Neural progenitor cell (in vitro differentiated cells): ENCODE measurements around the gene LMNB1. TPM values are rescaled to one million over a fixed set of nuclear protein-coding genes. Genes with fewer than 3 reads are reported as not detected.

Source experiments
- DNase-seq: peaks from one replicate; pipeline ENCODE4 v3.0.0-alpha.2; 2016; ENCODE audit warnings: low spot score
- H2AFZ ChIP-seq: fragments of 200-600 bp; sonication (generic); replicated peaks from 2 replicates; pipeline ENCODE4 v1.6.1; 2016; ENCODE audit warnings: antibody characterized with exemption
- H3F3A ChIP-seq: fragments of 200-600 bp; sonication (generic); 2 replicates; pipeline ENCODE4 v1.6.1; 2016; ENCODE audit warnings: antibody characterized with exemption, low read depth
- H3K27ac ChIP-seq: fragments of 200-600 bp; sonication (generic); 2 replicates; pipeline ENCODE4 v1.5.1; 2016; ENCODE audit warnings: mild to moderate bottlenecking
- H3K27me3 ChIP-seq: fragments of 200-600 bp; sonication (generic); 2 replicates; pipeline ENCODE4 v1.6.1; 2016; ENCODE audit warnings: mild to moderate bottlenecking, moderate library complexity
- H3K36me3 ChIP-seq: fragments of 200-600 bp; sonication (generic); 2 replicates; pipeline ENCODE4 v1.5.1; 2016
- H3K4me1 ChIP-seq: fragments of 200-600 bp; sonication (generic); 2 replicates; pipeline ENCODE4 v1.6.1; 2016; ENCODE audit warnings: mixed run types
- H3K4me2 ChIP-seq: fragments of 200-600 bp; sonication (generic); 2 replicates; pipeline ENCODE4 v1.6.1; 2016
- H3K4me3 ChIP-seq: fragments of 200-600 bp; sonication (generic); 2 replicates; pipeline ENCODE4 v1.5.1; 2016
- H3K79me2 ChIP-seq: fragments of 200-600 bp; sonication (generic); 2 replicates; pipeline ENCODE4 v1.6.1; 2016; ENCODE audit warnings: low read depth
- H3K9ac ChIP-seq: fragments of 200-600 bp; sonication (generic); 2 replicates; pipeline ENCODE4 v1.6.1; 2016
- H3K9me3 ChIP-seq: fragments of 200-600 bp; sonication (generic); 2 replicates; pipeline ENCODE4 v1.5.1; 2016; ENCODE audit warnings: low read depth
- H4K20me1 ChIP-seq: fragments of 200-600 bp; sonication (generic); 2 replicates; pipeline ENCODE4 v1.6.1; 2016; ENCODE audit warnings: low read depth
- H3K27ac Mint-ChIP-seq: 3 replicates; pipeline ENCODE4 v1.8.0; 2021; ENCODE audit warnings: mixed read lengths
- H3K27me3 Mint-ChIP-seq: 2 replicates; pipeline ENCODE4 v1.8.0; 2022; ENCODE audit warnings: low read depth, mild to moderate bottlenecking, inconsistent platforms, moderate library complexity, mixed read lengths; ENCODE audit not compliant: insufficient read depth
- H3K36me3 Mint-ChIP-seq: 3 replicates; pipeline ENCODE4 v1.8.0; 2021; ENCODE audit warnings: mixed read lengths
- H3K4me1 Mint-ChIP-seq: 3 replicates; pipeline ENCODE4 v1.8.0; 2021; ENCODE audit warnings: mixed read lengths
- H3K4me3 Mint-ChIP-seq: 3 replicates; pipeline ENCODE4 v1.8.0; 2021; ENCODE audit warnings: mild to moderate bottlenecking, moderate library complexity, mixed read lengths
- H3K9me3 Mint-ChIP-seq: 3 replicates; pipeline ENCODE4 v1.8.0; 2020; ENCODE audit warnings: mixed read lengths
- EZH2 ChIP-seq: fragments of 200-600 bp; sonication (generic); IDR thresholded peaks from 2 replicates; pipeline ENCODE4 v1.6.1; 2017; ENCODE audit warnings: antibody characterized with exemption, mild to moderate bottlenecking, moderate library complexity
- EZH2phosphoT487 ChIP-seq: fragments of 200-600 bp; sonication (generic); IDR thresholded peaks from 2 replicates; pipeline ENCODE4 v1.6.1; 2017; ENCODE audit warnings: antibody characterized with exemption
- total RNA-seq: library from RNA; depleted of rRNA; stranded (reverse); fragments of >200 nt; gene quantifications from 2 replicates; pipeline ENCODE4 v1.2.3, GENCODE V29; 2015; ENCODE audit warnings: low replicate concordance
- TF ChIP-seq, protein P1 (sequence below): fragments of 200-600 bp; sonication (generic); IDR thresholded peaks from 2 replicates; pipeline ENCODE4 v1.5.1; 2017; ENCODE audit warnings: antibody characterized with exemption, mild to moderate bottlenecking

LMNB1 gene
- total RNA-seq, 1 donor from 2014 or later: 245 TPM

DNA sequence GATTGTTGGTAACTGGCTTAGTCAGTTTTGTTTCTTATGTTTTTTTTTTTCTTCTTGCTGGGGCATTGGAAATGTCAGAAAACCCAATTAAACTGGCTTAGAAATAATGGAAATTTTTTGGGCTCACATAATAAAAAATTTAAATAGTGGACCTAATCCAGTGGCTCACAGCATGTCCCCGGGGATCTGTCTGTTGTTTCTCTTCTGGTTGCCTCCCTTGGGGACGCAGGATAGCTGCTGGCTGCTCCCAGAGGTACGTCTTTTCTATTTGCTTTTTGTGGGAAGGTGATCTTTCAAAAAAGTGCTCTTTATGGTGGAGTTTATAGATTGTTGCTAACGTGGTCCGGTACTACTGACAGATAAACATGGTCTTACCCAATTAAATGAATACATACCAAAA is 52.2 kb downstream of the LMNB1 start:
- Histone ChIP-seq H3K4me2 (no peak overlapping the region), H4K20me1 (peaks cover 10% of the 10 kb centered on the region), H3K36me3 (peaks cover 40% of the 10 kb centered on the region), H3K9me3 (no peaks in the 10 kb centered on the region), H3K79me2 (peaks cover 55% of the 10 kb centered on the region), H3K27ac (no peak overlapping the region), H3K9ac (no peak overlapping the region), H2AFZ (no peak overlapping the region), H3K4me3 (no peak overlapping the region), H3K27me3 (no peaks in the 10 kb centered on the region), H3K4me1 (no peaks in the 10 kb centered on the region), H3F3A (peaks cover 10% of the 10 kb centered on the region)
- peaks cover 58% of the 10 kb centered on the region for H3K36me3 Mint-ChIP-seq
- no peak for DNase-seq
- no peaks in the 10 kb centered on the region for H3K9me3 Mint-ChIP-seq
- TF ChIP-seq EZH2phosphoT487 (no peak), EZH2 (no peak)
- TF ChIP-seq, protein P1, sequence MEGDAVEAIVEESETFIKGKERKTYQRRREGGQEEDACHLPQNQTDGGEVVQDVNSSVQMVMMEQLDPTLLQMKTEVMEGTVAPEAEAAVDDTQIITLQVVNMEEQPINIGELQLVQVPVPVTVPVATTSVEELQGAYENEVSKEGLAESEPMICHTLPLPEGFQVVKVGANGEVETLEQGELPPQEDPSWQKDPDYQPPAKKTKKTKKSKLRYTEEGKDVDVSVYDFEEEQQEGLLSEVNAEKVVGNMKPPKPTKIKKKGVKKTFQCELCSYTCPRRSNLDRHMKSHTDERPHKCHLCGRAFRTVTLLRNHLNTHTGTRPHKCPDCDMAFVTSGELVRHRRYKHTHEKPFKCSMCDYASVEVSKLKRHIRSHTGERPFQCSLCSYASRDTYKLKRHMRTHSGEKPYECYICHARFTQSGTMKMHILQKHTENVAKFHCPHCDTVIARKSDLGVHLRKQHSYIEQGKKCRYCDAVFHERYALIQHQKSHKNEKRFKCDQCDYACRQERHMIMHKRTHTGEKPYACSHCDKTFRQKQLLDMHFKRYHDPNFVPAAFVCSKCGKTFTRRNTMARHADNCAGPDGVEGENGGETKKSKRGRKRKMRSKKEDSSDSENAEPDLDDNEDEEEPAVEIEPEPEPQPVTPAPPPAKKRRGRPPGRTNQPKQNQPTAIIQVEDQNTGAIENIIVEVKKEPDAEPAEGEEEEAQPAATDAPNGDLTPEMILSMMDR: no peak
- no peaks in the 10 kb centered on the region for H3K4me1 Mint-ChIP-seq
- no peak overlapping the region for H3K4me3 Mint-ChIP-seq
- no peak overlapping the region for H3K27ac Mint-ChIP-seq
- no peaks in the 10 kb centered on the region for H3K27me3 Mint-ChIP-seq

DNA sequence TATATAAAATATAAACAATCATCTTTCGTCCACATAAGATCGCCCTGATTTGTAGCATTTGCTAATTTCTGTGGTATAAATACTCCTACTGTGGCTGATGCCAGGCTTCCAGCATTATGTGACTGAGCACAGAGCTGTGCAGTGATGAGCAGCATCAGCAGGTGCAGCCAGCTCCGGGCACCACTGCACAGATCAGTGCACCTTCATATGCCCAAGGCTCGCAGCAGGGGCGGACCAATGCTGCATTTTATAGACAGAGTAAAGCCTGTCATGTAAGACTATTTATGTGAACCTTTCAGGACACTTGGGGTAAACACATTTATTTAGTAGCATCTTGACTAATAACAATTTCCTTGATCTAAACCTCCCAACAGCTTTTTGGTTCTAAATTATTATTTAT is 53.1 kb downstream of the LMNB1 start:
- H3K79me2 ChIP-seq: peaks cover 49% of the 10 kb centered on the region
- no peak overlapping the region for H2AFZ ChIP-seq
- no peak overlapping the region for H3K27ac ChIP-seq
- peaks cover 37% of the 10 kb centered on the region for H3K36me3 ChIP-seq
- no peaks in the 10 kb centered on the region for H3K9me3 Mint-ChIP-seq
- H3K9me3 ChIP-seq: no peaks in the 10 kb centered on the region
- no peak overlapping the region for H3K4me2 ChIP-seq
- no peaks in the 10 kb centered on the region for H3K27me3 ChIP-seq
- H3K36me3 Mint-ChIP-seq: peaks cover 60% of the 10 kb centered on the region
- no peaks in the 10 kb centered on the region for H3K4me1 ChIP-seq
- no peak overlapping the region for H3K27ac Mint-ChIP-seq
- no peak overlapping the region for H3K4me3 Mint-ChIP-seq
- peaks cover 2% of the 10 kb centered on the region for H3K27me3 Mint-ChIP-seq
- H4K20me1 ChIP-seq: peaks cover 10% of the 10 kb centered on the region
- no peak for TF ChIP-seq EZH2
- TF ChIP-seq EZH2phosphoT487: no peak
- TF ChIP-seq, protein P1: no peak
- no peaks in the 10 kb centered on the region for H3K4me1 Mint-ChIP-seq
- no peak overlapping the region for H3K4me3 ChIP-seq
- no peak overlapping the region for H3K9ac ChIP-seq
- H3F3A ChIP-seq: peaks cover 10% of the 10 kb centered on the region
- no peak for DNase-seq

DNA sequence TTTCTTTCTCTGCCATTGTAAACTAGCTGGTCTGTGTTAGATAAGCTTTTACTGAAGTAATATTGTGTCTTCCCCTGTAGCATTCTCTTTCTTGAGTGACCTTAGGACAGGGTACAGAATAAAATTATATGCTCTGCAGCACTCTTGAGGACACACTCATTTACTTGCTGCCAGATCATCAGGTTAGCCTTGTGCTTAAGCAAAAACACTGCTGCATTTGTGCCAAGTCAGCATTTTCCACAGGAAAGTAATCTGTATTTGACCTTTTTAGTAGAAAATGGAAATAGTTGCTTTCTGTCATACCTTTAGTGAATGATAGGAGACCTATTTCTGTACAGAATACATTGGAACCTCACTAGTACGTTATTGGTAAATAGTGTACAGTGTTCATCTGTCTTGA is 54.2 kb downstream of the LMNB1 start:
- Histone ChIP-seq H3K4me2 (no peak overlapping the region), H3K27me3 (no peaks in the 10 kb centered on the region), H3F3A (peaks cover 10% of the 10 kb centered on the region), H3K4me1 (no peaks in the 10 kb centered on the region), H3K9me3 (no peaks in the 10 kb centered on the region), H4K20me1 (peaks cover 14% of the 10 kb centered on the region), H3K36me3 (peaks cover 35% of the 10 kb centered on the region), H3K9ac (no peak overlapping the region), H3K27ac (no peak overlapping the region), H2AFZ (no peak overlapping the region), H3K4me3 (no peak overlapping the region), H3K79me2 (peaks cover 43% of the 10 kb centered on the region)
- no peak for TF ChIP-seq EZH2phosphoT487
- no peak for TF ChIP-seq EZH2
- TF ChIP-seq, protein P1: no peak
- Mint-ChIP-seq H3K27me3 (peaks cover 2% of the 10 kb centered on the region), H3K4me1 (no peaks in the 10 kb centered on the region), H3K27ac (no peak overlapping the region), H3K36me3 (peaks cover 55% of the 10 kb centered on the region), H3K9me3 (no peaks in the 10 kb centered on the region), H3K4me3 (no peak overlapping the region)
- DNase-seq: no peak
